ENCODE results near the gene MAG. TPM values are rescaled to one million over a fixed set of nuclear protein-coding genes. Genes with fewer than 3 reads are reported as not detected.

Gene MAG
- total and polyA plus RNA-seq, 2 of the 8 experiments (the other 6 are each of a cell fraction or from before 2014, with no cell fraction given), result 0.20 to 1.3 TPM

DNA sequence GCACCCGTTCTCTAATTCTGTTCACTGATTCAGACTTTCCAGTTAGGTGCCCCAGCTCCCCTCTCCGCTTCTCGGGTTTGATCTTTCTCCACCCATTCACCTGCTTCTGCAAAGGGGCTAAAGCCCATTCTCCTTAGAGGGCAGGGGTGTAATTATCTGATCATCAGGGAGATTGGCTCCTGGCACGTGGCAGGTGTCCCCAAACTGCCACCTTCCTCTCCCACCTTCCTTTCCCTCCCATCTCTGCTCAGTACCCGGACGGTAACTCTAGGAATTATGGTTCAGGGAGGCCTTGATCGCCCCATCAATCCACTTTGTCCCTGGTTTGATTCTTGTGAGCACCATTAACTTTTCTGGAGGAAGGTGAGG, 56.0 kb downstream of the MAG start:
- Histone ChIP-seq H2AK5ac (ENCODE audit: low read depth, low read length) (no peak overlapping the region), H3K23me2 (ENCODE audit: low read depth, low read length) (no peaks in the 10 kb centered on the region; the same call in 1 of the 2 replicates), H2AFZ (ENCODE audit: low read length) (no peak overlapping the region), H2BK12ac (ENCODE audit: low read depth, low read length) (no peak overlapping the region), H3K9me3 (ENCODE audit: insufficient read depth in 2 of 2, low read depth in 1 of 2, low read length in 1 of 2) (no peaks in the 10 kb centered on the region), H4K5ac (ENCODE audit: insufficient read length, low read depth, low read length) (no peak overlapping the region), H3K36me3 (ENCODE audit: control insufficient read depth in 2 of 4, insufficient read depth in 4 of 4, low read length in 3 of 4) (no peaks in the 10 kb centered on the region), H2BK20ac (ENCODE audit: low read length) (no peak overlapping the region), H3K9ac (replicated peaks in 1 of 4; ENCODE audit: extremely low read depth in 1 of 4, low read depth in 3 of 4, low read length in 3 of 4) (no peak overlapping the region), H3K56ac (replicated peaks; ENCODE audit: insufficient read length, low read depth, low read length) (no peak overlapping the region), H2BK5ac (ENCODE audit: low read depth, low read length) (no peak overlapping the region), H3K79me2 (ENCODE audit: control insufficient read depth in 1 of 2, insufficient read depth in 2 of 2, low read length in 2 of 2) (no peaks in the 10 kb centered on the region), H3K79me1 (ENCODE audit: low read depth, low read length) (no peaks in the 10 kb centered on the region), H4K91ac (replicated peaks; ENCODE audit: insufficient read length, low read length) (no peak overlapping the region), H3K27me3 (replicated peaks in 1 of 4; ENCODE audit: control insufficient read depth in 3 of 4, extremely low read depth in 1 of 4, insufficient read depth in 3 of 4, low read length in 3 of 4) (no peaks in the 10 kb centered on the region), H4K20me1 (replicated peaks in 1 of 2; ENCODE audit: control insufficient read depth in 1 of 2, insufficient read depth in 2 of 2, low read length in 2 of 2) (no peaks in the 10 kb centered on the region), H3K4me2 (ENCODE audit: insufficient read depth in 1 of 2, low read depth in 2 of 2, low read length in 2 of 2) (no peak overlapping the region), H3K27ac (ENCODE audit: low read depth, low read length) (no peak overlapping the region), H3K23ac (ENCODE audit: insufficient read length) (no peak overlapping the region), H3K4me3 (ENCODE audit: extremely low read depth in 1 of 4, insufficient read depth in 2 of 4, low read depth in 3 of 4, low read length in 4 of 4) (no peak overlapping the region), H2BK15ac (ENCODE audit: low read length) (no peak overlapping the region), H3K4me1 (replicated peaks in 1 of 4; ENCODE audit: control insufficient read depth in 3 of 4, insufficient read depth in 4 of 4, low read length in 3 of 4) (peaks cover 0 to 2% (median 0%) of the 10 kb centered on the region in 4 experiments; a peak in 2 of 7 replicates), H3K4ac (replicated peaks; ENCODE audit: insufficient read length, low read depth, low read length) (no peak overlapping the region), H2BK120ac (replicated peaks; ENCODE audit: low read depth, low read length) (no peak overlapping the region), H3K18ac (ENCODE audit: extremely low read depth, low read length) (no peak overlapping the region), H3K14ac (ENCODE audit: insufficient read length) (no peak overlapping the region), H4K8ac (ENCODE audit: extremely low read depth, insufficient read depth, low read length) (no peak overlapping the region)
- CTCF ChIA-PET (ENCODE audit: partially characterized antibody), result interaction anchor here (0.8 to 0.9 kb wide), 2 partner anchors 40 kb away, joined by 3 read pairs; no protein-coding TSS in a partner anchor
- FAIRE-seq (no peak), DNase-seq (ENCODE audit: low read depth in 1 of 2, low spot score in 2 of 2) (no peak)
- POLR2A ChIA-PET (ENCODE audit: partially characterized antibody), result no interaction called here
- WGBS, 2 experiments (ENCODE audit: extremely low coverage in 1 of 2, insufficient coverage in 1 of 2, insufficient read length in 1 of 2, insufficient replicate concordance in 2 of 2, low coverage in 1 of 2, low lambda C conversion rate in 2 of 2, missing lambda C conversion rate in 1 of 2), result 94% methylated on average over 7 of the region's 7 CpGs; no CpG with 5 or more reads in 1 of the 2 experiments
- TF ChIP-seq RAD21 (IDR thresholded peaks at IDR 0.05 in 1 of 2, conservative IDR thresholded peaks at IDR 0.05 in 1 of 2; ENCODE audit: low read depth in 2 of 2, low read length in 2 of 2) (no peak), SAP30 (IDR thresholded peaks at IDR 0.05; ENCODE audit: insufficient read depth, insufficient replicate concordance, low read length) (no peak), RFX5 (IDR thresholded peaks at IDR 0.05; ENCODE audit: borderline replicate concordance, low read depth, low read length) (no peak), KDM5A (IDR thresholded peaks at IDR 0.05; ENCODE audit: low read length) (no peak), CBX8 (IDR thresholded peaks at IDR 0.05; ENCODE audit: borderline replicate concordance, low read depth, low read length) (no peak), RNF2 (IDR thresholded peaks at IDR 0.05; ENCODE audit: borderline replicate concordance, low read depth, low read length, missing control alignments, poor library complexity, severe bottlenecking) (no peak), POU5F1 (IDR thresholded peaks at IDR 0.05; ENCODE audit: low read depth, low read length) (no peak), SP4 (IDR thresholded peaks at IDR 0.05; ENCODE audit: low read length) (no peak), NRF1 (IDR thresholded peaks at IDR 0.05; ENCODE audit: low read depth, low read length) (no peak), TEAD4 (IDR thresholded peaks at IDR 0.05; ENCODE audit: low read depth, low read length) (no peak), NANOG (IDR thresholded peaks at IDR 0.05; ENCODE audit: insufficient read depth, low read depth, low read length, poor library complexity, severe bottlenecking) (no peak)
- TF ChIP-seq, protein P1, sequence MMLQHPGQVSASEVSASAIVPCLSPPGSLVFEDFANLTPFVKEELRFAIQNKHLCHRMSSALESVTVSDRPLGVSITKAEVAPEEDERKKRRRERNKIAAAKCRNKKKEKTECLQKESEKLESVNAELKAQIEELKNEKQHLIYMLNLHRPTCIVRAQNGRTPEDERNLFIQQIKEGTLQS (IDR thresholded peaks at IDR 0.05; ENCODE audit: insufficient read depth, low read depth, low read length), result no peak

Data from H1 (cell line).